Heart left ventricle (tissue), 13 donors: Measurements from ENCODE around the gene FAM76A.

Experiments used
- CTCF ChIP-seq, 12 donors: fragments of 200-600 bp; sonication (generic) in 4 of 12; IDR thresholded peaks; one replicate each; pipeline versions ENCODE4 v1.5.0 to v1.8.0; 2018 to 2022; ENCODE audit warnings: antibody characterized with exemption in 12 of 12, mild to moderate bottlenecking in 5 of 12
- POLR2A ChIP-seq, 2 donors: fragments of 450-650 bp; IDR thresholded peaks; one replicate each; pipeline ENCODE4 v1.6.1; 2017; ENCODE audit warnings: antibody characterized with exemption in 2 of 2, mild to moderate bottlenecking in 2 of 2, moderate library complexity in 2 of 2
- donor health status: ischemic (EF 13 %, LVEDD 7.1; RV severe dilation, severe dysfunction).
- donor health status: DM: no; HTN: yes; CAD: no.
- donor health status: DM: no; HTN: no; CAD: no.
- donor health status: ischemic (EF 25% LVEDD 6.9; RV normal size, moderate dysfunction).
- donor health status: ischemic (EF 25% LVEDD 5.7; RV mildly dilated, moderate dysfunction).
- donor health status: ischemic (EF 35%, LVEDD 5.7; RV mildly dilated, moderate dysfunction).
- donor health status: nonischemic (EF 11% LVEDD 7.7; RV severe dilation, severe dysfunction).
- donor health status: DM: yes; HTN: yes; CAD: no.
- donor health status: PGD.
- donor health status: ischemic (EF 29% LVEDD 5.4; RV normal size, mild dysfunction).
- donor health status: nonischemic (EF 23%, LVEDD 6.1; RV moderate dilation, normal function).

DNA sequence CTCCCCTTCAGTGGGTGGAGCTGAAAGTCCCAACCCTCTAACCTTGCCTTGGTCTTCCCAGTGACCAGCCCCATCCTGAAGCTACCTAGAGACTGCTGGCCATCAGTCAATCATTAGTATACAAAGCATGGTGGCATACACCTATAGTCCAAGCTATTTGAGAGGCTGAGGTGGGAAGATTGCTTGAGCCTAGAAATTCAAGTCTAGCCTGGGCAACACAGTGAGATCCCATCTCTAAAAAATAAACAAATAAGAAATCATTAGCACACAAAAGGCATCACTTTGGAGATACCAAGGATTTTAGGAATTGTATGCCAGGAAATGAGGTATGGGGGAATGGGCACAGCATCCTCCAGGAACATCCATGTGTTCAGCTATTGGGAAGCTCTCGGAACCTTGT, 49.4 kb upstream of the FAM76A start:
- TF ChIP-seq CTCF (IDR thresholded peaks at IDR 0.05), result no peak
- TF ChIP-seq POLR2A (IDR thresholded peaks at IDR 0.05), result no peak
